ENCODE results near the gene IL1F10.

DNA sequence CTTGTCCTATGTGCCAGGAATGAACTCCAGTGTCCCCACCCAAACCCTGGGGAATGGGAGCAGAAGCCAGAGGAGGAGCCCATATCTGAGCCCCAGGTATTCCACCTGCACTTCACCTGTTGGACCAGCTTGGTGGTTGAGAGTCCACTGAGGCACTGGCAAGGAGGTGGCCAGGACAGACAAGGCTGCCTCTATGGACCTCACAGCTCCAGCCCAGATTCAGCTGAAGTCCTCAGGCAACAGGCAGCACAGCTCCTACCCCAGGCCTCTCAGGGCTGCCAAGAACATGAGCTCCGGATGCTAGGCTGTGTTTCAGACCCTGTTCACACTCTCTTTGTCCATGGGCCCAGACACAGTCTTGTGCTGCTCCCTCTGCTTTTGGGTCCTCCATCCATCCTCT lies 2.9 kb upstream of the IL1F10 start:
- TF ChIP-seq, protein P1, sequence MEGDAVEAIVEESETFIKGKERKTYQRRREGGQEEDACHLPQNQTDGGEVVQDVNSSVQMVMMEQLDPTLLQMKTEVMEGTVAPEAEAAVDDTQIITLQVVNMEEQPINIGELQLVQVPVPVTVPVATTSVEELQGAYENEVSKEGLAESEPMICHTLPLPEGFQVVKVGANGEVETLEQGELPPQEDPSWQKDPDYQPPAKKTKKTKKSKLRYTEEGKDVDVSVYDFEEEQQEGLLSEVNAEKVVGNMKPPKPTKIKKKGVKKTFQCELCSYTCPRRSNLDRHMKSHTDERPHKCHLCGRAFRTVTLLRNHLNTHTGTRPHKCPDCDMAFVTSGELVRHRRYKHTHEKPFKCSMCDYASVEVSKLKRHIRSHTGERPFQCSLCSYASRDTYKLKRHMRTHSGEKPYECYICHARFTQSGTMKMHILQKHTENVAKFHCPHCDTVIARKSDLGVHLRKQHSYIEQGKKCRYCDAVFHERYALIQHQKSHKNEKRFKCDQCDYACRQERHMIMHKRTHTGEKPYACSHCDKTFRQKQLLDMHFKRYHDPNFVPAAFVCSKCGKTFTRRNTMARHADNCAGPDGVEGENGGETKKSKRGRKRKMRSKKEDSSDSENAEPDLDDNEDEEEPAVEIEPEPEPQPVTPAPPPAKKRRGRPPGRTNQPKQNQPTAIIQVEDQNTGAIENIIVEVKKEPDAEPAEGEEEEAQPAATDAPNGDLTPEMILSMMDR (IDR thresholded peaks at IDR 0.05): no peak
- no peak for TF ChIP-seq POLR2AphosphoS5 (IDR thresholded peaks at IDR 0.05)
